NCI-H2227 treated with DMSO at 0.1 percent for 48 hours (cell line): ENCODE measurements around the gene SARS2.
"Not testable (repeated sequence)": the region's sequence is repeated elsewhere in the genome, so short reads cannot be mapped to it uniquely, and the experiment has no call there.

Source experiments
- DNase-seq: peaks from one replicate; lab custom pipeline; 2025; lab: John Stamatoyannopoulos, UW

The SARS2 gene

DNA sequence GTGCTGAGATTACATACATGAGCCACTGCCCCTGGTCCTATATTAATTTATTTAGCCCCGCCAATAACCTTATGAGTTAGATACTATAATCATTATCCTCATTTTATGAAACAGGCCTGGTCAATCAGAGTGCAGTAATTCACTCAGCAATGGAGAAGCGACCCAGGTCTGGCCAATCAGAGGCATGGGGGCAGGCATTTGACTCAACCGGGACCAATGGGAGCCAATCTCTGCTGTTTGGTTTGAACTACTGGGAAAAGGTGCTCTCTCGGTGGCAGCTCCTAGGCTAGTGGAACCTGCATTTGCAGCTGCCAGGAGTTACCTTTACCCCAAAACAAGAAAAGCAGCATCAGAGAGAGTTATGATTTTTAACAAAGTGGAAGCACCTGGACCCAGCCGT is 37.7 kb downstream of the SARS2 start:
- DNase-seq = peak; percentile 41

- no peak for DNase-seq
These were observed 38.8 kb downstream of the SARS2 start for GRCh38 chr19:38891771-38892170.

DNA sequence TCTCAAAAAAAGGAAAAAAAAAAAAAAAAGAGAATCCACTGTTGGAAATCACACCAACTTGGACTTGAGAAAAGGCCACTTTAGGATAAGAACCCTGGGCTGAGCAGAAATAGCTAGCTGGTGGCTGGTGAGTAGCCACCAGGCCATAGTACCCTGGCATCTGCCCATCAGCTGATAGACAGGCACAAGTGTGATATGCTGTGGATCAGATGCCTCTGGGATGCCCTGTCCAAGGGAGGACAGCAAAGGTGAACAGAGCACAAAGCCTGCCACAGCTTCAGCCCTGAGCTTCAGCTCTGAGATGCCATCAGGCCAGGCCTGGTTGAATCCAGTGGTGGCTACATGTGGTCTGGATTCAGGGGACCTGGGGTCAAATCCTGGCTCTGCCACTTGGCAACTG is 39.9 kb downstream of the SARS2 start:
- no peak for DNase-seq

- DNase-seq = no peak
These were observed 40.8 kb downstream of the SARS2 start for GRCh38 chr19:38889803-38890202.

- no peak for DNase-seq
These were observed 41.7 kb downstream of the SARS2 start for GRCh38 chr19:38888876-38889275.

DNA sequence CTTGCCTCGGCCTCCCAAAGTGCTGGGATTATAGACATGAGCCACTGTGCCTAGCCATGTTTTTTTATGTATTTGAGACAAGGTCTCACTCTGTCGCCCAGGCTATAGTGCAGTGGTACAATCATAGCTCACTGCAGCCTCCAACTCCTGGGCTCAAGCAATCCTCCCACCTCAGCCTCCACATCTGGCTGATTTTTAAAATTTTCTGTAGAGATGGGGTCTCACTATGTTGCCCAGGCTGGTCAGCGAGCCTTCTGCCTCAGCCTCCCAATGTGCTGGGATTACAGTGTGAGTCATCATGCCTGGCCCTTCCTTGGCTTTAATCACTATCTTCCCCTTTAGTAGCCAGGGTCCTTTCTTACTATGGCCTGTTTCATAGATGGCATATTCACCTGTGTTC is 45.9 kb downstream of the SARS2 start:
- DNase-seq = not testable (repeated sequence)

DNA sequence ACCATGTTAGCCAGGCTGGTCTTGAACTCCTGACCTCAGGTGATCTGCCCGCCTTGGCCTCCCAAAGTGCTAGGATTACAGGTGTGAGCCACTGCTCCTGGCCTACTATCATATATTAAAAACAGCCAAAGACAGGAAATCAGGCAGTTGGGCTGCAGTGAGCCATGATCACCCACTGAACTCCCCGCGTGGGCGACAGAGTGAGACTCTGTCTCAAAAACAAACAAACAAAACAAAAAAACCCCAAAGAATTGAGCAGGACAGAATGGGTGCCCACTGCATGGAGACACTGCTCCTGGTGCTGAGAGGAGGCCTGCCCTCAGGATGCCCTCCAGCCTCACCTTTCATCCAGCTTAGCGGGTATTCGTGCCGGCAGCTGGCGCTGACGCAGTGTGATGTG is 47.3 kb downstream of the SARS2 start:
- no peak for DNase-seq

DNA sequence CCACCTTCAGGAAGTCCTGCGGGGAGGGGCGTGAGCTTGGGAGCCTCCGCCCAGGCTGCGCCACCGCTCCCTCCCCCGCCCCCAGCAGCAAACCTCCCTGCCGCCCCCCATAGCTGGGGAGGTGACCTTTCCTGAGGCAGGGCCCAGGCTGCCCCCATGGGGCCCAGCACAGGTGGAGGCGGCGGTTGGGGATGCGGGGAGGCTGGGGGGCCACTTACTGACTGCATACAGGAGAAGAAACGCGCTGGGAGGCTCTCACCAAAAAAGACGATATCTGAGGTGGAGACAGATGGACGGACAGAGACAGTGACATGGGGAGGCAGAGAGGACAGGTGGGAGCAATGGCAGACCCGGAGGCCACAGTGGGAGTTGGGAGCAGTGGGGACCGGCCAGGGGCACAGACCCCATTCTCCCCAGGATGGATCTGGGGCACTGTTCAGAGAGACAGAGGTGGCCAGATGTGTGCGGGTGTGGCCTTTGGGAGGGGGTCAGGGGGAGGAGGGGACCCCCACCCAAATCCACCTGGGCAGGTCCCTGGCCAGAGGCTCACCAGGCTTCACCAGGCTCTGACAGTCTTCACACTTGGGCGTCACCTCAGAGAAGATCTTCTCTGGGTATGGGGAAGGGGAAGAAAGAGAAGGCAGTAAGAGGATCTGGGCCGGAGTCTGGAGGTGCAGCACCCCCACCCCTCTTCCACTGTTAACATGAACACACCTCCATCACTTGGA is 49.5 kb downstream of the SARS2 start:
- DNase-seq = no peak

- DNase-seq = no peak
These were observed 50.3 kb downstream of the SARS2 start for GRCh38 chr19:38880076-38880881.

- no peak for DNase-seq
These were observed 51.2 kb downstream of the SARS2 start for GRCh38 chr19:38879400-38879751.

DNA sequence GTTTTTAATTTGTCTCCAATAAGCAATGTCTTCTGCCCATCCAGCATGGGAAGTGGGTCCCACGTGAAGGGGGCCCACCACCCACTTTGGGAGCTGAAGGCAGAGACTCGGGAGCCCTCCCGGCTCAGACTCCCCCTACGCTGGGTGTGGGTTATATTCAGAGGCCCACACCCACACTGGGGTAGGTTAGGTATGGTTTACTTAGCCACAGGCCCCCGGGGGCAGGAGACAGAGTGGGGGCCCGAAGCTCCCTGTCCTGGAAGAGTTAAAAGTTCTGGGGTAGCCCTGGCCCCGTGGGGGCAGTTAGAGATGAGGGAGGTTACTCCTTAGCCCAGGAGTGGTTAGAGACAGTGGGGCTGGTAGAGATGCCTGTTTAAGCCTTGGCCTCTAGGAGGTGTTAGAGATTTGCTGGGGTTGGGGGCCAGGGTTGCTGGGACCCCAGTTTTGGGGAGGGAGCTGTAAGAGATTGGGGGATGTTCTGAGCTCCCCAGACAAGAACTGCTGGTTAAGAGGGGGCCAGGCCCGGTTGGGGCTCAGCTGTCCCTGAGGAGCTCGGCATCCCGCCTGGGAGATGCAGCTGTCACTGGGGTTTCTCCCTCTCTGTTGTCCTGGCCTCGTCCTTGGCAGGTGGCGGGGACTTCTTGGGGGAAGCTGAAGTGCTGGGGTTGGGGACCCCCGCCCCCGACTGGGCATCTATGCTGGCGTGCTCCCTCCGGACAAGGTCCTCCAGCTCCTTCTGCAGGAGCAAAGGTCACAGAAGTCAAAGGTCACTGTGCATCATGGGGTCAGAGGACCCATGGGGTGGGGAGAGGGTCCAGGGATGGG is 51.8 kb downstream of the SARS2 start:
- DNase-seq = no peak

DNA sequence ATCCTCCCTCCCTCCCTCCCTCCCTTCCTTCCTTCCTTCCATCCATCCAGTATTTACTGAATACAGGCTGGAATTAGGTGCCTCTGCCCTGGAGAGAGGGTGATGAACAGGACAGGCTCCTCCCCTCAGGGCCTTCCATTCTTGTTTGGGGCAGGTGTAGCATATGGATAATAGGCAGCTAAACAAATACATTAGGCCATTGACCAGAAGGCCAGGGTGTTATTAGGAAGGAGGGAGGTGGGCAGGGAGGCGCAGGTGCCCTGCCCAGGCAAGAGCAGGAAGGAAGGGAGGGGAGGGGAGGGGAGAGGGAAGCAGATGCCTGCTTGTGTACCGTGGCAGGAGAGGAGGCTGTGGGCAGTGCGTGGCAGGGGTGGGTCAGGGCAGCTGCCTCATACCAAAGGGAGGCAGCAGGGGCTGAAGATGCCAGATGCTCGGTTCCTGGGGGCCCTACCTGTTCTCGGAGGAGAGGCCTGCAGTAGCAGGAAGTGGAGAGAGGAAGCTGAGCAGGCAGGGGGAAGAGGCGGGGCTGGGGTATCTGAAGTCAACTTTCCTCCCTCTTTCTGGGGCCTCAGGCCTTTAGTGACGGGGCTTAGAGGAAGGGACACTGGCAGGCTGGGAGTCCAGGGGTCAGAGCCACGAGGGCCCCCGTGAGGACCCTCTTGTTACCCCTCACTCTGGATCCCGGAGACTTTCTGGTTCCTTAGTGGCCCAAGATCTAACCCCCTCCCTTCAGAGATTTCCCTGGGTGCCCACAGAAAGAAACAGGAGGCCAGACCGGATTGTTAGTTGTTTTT is 52.6 kb downstream of the SARS2 start, which contains the start of gene RINL:
RINL (minus strand) TSS at position 495 of the 794 bp plus-strand sequence. CDS start 1,533 bp downstream, outside the sequence.
- peak; percentile 97 for DNase-seq

GRCh38 chr19:38875656-38876395 is 54.7 kb downstream of the SARS2 start:
- DNase-seq = no peak

GRCh38 chr19:38873400-38873799 is 57.2 kb downstream of the SARS2 start:
- DNase-seq = not testable (repeated sequence)

- DNase-seq = no peak
These were observed 60.0 kb downstream of the SARS2 start for GRCh38 chr19:38870612-38871011.

DNA sequence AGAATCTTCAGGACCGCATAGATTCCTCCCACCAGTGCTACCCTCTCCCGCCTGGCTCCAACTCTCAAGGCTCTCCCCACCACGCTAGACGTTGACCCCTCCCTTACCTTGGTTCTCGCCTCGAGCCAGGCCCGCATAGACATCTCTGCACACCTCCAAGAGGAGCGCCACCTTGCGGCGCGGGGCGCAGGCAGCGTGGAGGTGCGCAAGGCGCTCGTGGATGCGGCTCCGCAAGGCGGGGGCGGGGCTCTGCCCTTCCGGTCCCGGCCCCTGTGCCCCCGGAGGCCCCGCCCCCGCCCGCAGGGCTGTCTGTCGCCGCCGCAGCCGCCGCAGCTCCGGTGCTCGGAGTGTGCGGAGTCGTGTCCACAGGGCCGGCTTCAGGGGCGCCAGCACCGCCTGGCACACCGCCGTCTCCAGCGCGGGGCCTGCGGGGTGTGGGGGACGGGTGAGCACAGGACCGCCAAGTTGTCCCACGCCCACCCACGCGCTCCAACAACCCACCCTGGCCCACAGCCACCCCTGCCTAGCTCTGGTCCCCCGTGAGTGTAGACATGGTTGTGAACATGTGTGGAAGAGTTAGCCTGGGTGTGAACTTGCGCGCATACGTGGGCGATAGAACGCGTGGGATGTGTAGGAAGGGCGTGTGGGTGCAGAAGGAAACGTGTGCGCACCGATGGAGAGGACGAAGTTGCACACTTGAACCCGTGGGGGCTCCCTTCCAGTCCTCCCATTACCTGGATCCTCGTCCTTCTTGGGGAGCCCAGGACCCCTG is 60.5 kb downstream of the SARS2 start:
- DNase-seq = no peak

DNA sequence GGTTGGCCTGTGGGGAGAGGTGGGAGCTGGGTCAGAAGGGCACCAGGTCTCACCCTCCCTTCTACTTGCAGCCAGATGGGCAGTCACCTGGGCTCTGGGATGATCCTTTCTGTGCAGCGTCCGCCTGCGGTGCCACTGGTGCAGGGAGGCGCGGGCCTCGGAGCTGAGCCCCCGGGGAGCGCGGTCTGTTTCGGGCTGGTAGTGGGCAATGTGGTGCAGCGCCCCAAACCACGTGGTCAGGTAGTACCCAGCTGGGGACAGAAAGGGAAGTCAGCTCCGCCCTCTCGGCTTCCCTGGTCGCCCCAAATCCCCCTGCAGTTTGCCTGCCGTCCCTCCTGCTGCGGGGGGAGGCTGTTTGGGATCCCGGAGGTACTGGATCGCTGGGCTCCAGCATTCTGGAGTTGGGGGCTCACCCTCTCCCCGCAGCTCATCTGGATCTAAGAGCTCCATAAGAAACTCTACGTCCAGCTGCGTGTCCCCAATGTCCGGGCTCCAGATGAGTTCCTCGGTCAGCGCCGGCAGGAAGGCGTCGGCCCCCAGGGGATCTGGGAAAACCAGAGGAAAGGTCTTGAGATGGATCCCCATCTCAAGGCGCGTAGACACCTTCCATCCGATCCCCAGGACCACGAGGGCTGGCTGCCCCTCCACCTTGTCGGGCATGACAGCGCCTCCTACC is 61.3 kb downstream of the SARS2 start:
- DNase-seq = no peak

DNA sequence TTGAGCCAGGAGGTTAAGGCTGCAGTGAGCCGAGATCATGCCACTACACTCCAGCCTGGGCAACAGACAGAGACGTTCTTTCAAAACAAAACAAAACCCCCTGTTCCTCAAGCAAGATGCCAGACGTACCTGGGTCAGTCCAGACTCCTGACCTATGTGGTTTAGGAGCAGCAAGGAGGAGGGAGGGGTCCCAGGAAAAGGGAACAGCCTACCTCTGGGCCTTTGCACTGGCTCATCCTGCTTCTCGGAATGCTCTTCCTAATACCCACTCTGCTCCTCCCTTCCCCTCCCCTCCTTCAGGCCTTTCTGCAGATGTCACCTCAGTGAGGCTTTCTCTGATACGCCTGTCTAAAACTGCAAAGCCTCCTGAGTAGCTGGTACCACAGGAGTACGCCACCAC is 62.0 kb downstream of the SARS2 start:
- DNase-seq = no peak

- no peak for DNase-seq
These were observed 63.3 kb downstream of the SARS2 start for GRCh38 chr19:38867171-38867780.
